SK-N-MC (cell line): ENCODE measurements around the gene ROGDI.

Source experiments
- EZH2 ChIP-seq: fragments of 200-600 bp; sonication (generic); IDR thresholded peaks from one replicate; pipeline ENCODE4 v1.6.1; 2017; ENCODE audit warnings: antibody characterized with exemption
- FOXP2 ChIP-seq: optimal IDR thresholded peaks from 2 replicates; pipeline ENCODE3; 2011; ENCODE audit warnings: mild to moderate bottlenecking, moderate library complexity; ENCODE audit not compliant: insufficient read depth; ENCODE audit errors: extremely low read length, control extremely low read depth
- POLR2AphosphoS5 ChIP-seq: IDR thresholded peaks from 2 replicates; pipeline ENCODE4 v1.6.1; 2012; ENCODE audit warnings: mild to moderate bottlenecking, low read depth, low read length, borderline replicate concordance

- no peak for TF ChIP-seq EZH2
- no peak for TF ChIP-seq POLR2AphosphoS5
- TF ChIP-seq FOXP2 = no peak
Measured at GRCh38 chr16:4833584-4833983, 31.2 kb upstream of the ROGDI start.
